HG03025 (cell line): Measurements from ENCODE around the gene PAEP.
"Not testable (repeated sequence)": the region's sequence is repeated elsewhere in the genome, so short reads cannot be mapped to it uniquely, and the experiment has no call there.

Experiments
- ATAC-seq: cut with Tn5 transposase; IDR thresholded peaks from one replicate; pipeline ENCODE4 v1.9.1; 2021; ENCODE audit warnings: mild to moderate bottlenecking, moderate library complexity; ENCODE audit not compliant: unreplicated experiment, low FRiP score

The PAEP gene

DNA sequence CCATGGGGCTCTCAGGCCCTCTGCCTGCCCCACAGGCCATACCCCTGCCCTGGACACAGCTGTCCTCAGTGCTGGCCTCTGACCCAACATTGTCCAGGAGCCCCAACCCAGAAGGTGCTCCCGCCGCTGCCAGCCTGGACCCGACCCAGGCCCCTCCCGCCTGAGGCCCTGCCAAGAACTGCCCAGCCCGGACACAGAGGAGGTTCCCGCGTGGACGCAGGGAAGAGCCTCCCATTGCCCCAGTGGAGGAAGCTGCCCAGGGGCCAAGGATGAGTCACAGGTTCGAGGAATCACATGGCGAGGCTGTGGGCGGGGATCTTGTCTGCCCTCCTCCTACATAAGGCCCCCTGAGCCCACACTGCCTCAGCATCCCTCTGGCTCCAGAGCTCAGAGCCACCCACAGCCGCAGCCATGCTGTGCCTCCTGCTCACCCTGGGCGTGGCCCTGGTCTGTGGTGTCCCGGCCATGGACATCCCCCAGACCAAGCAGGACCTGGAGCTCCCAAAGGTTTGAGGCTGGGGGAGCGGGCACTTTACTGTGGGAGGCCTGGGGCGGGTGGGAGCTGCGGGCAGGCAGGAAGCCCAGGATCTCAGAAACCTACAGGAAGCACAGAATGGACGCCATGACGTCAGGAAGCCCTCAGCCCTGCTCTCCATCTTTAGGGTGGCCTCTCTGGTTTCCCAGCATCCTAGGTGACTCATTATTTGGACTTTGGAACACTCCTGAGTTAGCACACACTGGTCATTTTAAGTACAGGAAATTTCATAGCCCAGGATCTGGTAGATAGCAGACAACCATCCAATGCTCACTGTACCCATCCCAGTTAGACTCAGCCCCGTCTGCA lies at the start of gene PAEP:
TSS of gene PAEP (plus strand) at position 366 of the 844 bp plus-strand sequence.
- ATAC-seq: no peak

GRCh38 chr9:135512241-135512603 lies 49.3 kb upstream of the PAEP start:
- ATAC-seq: no peak

DNA sequence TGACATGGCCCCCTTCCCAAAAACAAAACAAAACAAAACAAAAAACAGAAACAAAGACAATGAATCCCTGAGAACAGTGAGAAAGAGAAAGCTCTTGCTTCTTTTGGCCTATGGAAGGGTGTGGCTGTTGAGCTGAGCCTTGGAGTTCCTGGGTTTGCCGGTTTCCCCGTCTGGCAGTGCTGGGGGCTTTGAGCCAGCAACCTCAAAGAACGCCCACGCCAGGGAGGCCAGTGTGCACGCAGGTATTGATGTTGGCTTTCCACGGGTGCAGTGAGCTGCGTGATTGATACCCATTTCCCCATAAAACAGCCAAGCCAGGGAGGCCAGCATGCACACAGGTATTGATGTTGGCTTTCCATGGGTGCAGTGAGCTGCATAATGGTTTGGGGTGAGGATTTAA lies 48.7 kb upstream of the PAEP start:
- ATAC-seq: no peak

DNA sequence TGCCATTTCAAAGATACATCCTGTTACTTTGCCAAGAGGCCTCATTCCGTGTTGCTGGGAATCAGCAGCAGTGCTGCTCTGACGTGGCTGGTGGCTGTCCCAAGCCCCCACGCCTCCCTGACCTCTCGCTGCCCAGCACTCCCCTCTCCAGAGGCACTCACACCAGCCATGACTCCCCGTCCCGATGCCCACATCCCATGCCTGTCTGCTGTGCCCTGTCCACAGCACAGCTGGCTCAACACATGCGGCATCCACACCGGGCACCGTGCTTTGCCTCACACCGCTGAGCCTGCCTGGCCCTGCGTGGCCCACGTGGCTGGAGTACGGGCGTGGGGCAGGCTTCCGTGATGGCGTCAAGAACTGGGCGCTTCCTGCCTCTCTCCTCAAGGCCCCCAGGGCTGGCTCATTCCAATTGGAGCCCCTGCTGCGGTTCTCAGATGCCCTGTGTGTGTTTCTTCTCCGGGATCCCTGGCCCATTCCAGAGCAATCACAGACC lies 48.2 kb upstream of the PAEP start:
- ATAC-seq: no peak

- ATAC-seq: not testable (repeated sequence)
Measured at GRCh38 chr9:135513906-135514305, 47.6 kb upstream of the PAEP start.

- no peak for ATAC-seq
Measured at GRCh38 chr9:135514342-135515082, 47.0 kb upstream of the PAEP start.

- ATAC-seq: no peak
Measured at GRCh38 chr9:135515083-135515951, 46.2 kb upstream of the PAEP start.

DNA sequence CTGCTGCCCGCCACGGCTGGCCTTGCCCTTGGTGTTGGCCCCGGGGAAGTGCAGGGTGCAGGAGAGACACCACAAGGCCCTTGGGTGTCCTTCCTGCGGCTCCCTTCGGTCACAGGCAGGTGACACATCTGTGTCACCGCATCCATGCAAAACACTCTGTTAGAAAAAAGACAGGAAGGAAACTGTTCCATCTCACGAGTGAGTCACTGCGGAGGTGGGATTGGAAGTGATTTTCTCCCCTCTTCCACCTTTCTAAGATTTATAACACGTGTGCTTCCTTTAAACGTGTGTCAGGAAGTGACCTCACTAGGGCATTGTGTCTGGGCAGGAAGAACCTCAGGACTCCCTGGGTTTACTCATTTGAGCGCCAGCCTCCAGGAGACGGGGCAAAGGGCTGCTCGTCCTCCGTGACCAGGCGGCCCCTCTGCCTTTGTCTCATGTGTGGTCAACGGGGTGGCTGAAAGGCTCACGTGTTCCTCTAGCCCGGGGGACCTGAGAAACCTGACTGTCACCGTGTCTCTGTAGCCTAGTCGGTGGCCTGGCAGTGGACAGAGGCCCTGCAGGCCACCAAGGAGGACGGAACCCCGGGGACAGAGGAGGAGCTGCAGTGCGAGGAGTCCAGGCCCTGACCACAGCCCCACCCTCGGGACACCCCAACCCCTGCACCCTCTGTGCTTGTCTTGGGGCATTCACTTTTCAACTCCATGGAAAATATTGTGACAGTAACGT lies 45.3 kb upstream of the PAEP start:
- ATAC-seq: no peak

DNA sequence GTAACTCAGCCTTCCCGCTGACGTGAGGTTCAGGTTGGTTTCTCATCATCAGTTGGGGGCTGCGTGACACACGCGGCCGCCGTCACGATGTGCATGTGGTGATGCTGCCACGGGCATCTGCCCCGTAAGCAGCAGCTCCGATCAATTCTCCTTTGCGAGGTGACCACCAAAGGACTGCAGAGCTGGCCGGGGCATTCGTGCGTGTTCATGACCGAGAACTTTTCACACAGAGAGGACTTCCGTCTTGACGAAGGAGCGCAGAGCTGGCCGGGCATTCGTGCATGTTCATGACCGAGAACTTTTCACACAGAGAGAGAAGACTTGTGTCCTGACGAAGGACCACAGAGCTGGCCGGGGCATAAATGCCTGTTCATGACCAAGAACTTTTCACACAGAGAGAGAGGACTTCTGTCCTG lies 44.1 kb upstream of the PAEP start:
- no peak for ATAC-seq

DNA sequence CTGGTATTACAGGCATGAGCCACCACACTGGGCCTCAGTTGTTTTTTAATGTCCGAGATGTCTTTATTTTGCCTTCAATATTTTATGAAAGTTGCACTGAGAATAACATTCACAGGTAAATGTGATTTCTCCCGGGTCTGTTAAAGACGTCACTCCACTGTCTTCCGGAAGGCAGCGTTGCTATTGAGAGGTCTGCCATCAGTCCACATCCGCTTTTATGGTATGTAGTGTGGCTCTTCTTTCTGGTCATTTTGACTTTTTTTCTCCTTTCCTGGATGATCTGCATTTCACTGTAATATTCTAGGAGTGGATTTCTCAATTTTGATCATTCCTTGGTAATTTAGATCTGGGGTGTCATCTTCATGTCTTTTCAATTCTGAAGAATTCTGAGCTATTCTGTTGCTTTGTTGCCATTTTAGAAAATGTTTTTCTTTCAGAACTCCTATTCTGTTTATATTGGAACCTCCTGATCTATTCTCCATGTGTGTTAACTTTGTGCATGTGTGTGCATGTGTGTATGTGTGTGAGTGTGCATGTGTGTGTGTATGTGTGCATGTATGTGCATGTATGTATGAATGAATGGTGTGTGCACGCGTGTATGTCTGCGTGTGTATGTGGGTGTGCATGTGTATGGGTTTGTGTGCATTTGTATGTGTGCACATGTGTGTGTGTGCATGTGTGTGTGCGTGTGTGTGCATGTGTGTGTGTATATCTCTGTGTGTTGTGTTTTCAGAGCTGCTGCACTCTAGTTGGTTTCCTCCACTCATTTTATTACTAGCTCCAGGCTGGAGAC lies 42.2 kb upstream of the PAEP start:
- ATAC-seq: no peak

DNA sequence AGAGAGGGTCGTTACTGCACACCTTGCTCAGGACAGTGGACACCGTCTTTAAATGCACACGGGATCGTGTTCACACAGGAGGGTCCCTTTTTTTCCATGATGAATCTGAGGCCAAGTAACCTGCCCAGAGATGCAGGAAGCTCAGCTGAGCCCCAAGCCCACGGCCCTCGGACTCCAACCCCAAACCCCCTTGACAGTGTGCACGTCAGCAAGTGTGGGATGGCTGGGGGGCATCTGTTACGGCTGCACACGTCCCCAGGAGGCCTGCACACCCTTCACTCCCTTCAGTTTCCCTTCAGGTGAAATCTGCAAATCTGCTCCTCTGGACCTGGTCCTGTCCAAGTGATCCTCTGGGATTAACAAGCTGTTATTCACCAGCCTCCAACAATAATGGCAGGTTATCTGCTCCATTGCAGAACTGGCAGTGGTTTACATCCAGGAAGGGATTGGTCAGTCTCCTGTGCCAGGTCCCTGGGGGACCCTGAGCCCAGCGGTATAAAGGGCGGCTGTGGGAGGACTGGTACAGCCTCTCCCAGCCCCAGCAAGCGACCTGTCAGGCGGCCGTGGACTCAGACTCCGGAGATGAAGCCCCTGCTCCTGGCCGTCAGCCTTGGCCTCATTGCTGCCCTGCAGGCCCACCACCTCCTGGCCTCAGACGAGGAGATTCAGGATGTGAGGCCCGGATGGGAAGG lies 40.5 kb upstream of the PAEP start, which contains the start of gene LCN1:
TSS of gene LCN1 (plus strand) at position 525 of the 692 bp plus-strand sequence. CDS start at position 583, 58 bp downstream.
- ATAC-seq: no peak

DNA sequence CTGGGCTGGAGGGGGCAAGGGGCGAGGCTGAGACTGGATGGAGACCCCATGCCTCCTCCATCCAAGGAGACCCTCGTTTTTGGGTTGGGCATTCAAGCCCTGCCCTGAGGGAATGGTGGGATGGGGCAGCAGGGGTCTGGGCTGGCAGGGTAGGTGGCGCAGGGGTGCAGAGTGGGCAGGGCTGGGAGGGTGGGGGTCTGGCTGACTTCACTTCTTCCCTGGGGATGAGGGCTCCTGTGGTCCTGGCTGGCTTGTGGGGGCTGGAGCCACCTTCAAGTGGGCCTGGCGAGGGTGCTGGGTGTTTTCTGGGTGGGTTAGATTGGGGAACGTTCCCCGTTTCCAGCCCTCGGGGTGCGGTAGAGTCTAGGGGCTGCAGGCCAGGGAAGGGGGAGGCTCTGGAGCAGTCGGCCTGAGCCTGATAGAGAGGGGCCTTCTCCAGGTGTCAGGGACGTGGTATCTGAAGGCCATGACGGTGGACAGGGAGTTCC lies 39.9 kb upstream of the PAEP start:
- no peak for ATAC-seq

GRCh38 chr9:135522137-135522877 lies 39.2 kb upstream of the PAEP start:
- ATAC-seq: no peak

- ATAC-seq: no peak
Measured at GRCh38 chr9:135522931-135523330, 38.6 kb upstream of the PAEP start.

DNA sequence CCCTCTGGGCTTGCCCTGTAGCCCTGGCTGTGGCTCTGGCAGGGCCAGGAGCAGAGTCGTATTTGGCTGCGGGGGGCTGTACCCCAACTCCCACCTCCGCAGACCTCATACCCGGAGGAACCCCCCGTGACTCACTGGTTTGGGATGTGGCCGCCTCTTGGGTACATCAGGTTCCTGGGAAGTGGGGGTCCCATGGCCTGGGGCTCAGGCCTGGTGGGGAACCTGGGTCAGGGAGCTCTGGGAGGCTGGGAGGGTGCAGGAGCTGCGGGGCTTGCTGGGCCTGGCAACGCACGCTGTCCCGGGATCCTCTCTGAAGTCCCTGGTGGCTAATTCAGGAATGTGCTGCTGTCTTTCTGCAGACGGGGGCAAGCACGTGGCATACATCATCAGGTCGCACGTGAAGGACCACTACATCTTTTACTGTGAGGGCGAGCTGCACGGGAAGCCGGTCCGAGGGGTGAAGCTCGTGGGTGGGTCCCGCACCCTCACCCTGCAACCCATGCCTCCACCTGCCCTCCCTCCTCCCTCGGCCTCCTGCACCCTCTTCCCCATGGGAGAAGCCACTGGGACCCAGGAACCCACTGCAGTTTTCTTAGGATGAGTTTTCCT lies 37.9 kb upstream of the PAEP start:
- ATAC-seq: no peak

GRCh38 chr9:135524130-135524861 lies 37.3 kb upstream of the PAEP start:
- ATAC-seq: no peak
